Measurements from ENCODE around the gene RARRES2.
"Not testable (repeated sequence)": the region's sequence is repeated elsewhere in the genome, so short reads cannot be mapped to it uniquely, and the experiment has no call there.

Gene RARRES2

DNA sequence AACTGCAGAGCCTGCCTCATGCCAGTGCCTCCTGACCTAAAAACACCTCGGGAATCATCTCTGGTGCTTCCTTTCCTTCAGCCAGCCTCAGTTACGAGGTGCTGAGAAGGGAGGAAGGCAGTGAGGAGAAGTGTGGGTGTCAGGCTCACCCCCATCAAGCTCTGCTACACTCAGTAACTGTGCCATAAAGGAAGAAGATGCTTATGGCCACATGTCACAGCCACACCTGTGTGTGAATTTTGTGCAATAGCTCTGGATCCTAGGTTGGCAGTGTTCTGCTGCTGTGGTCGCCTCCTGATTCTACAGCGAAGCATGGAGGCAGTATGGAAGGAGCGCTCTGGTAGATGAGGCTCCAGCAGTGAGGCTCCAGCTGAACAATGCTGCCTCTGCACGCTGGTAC lies 52.6 kb downstream of the RARRES2 start:
- DNase-seq (ENCODE audit: low read depth); H3K4me3 ChIP-seq (ENCODE audit: low read depth, low read length): not testable (repeated sequence)

Measured in LNCaP clone FGC (cell line).